SH-SY5Y (cell line): ENCODE measurements around the gene IGF2BP2.

Source experiments
- GATA2 ChIP-seq: IDR thresholded peaks from 2 replicates; pipeline ENCODE4 v1.6.1; 2011; ENCODE audit warnings: mild to moderate bottlenecking, low read depth, low read length
- GATA3 ChIP-seq: IDR thresholded peaks from 2 replicates; pipeline ENCODE4 v1.6.1; 2011; ENCODE audit warnings: low read depth, mild to moderate bottlenecking, low read length, moderate library complexity

GRCh38 chr3:185822221-185823000 lies 2.4 kb downstream of the IGF2BP2 start:
- TF ChIP-seq GATA2 (no peak), GATA3 (no peak)
